Loucy (cell line): ENCODE measurements around the gene ANKRD30B.
"Not testable (repeated sequence)": the region's sequence is repeated elsewhere in the genome, so short reads cannot be mapped to it uniquely, and the experiment has no call there.

Source experiments
- CTCF ChIP-seq: fragments of 200-600 bp; sonication (generic); conservative IDR thresholded peaks from 2 replicates; pipeline ENCODE4 v1.5.1; 2014; ENCODE audit warnings: mild to moderate bottlenecking, antibody characterized with exemption, low read length
- EZH2phosphoT487 ChIP-seq: fragments of 200-600 bp; IDR thresholded peaks from 2 replicates; pipeline ENCODE4 v1.6.1; 2018; ENCODE audit warnings: antibody characterized with exemption, mild to moderate bottlenecking, moderate library complexity, borderline replicate concordance

GRCh38 chr18:14856256-14856655 lies 108.3 kb downstream of the ANKRD30B start:
- not testable (repeated sequence) for TF ChIP-seq CTCF, EZH2phosphoT487
